Measurements from ENCODE around the gene ARMC6.
"Not testable (repeated sequence)": the region's sequence is repeated elsewhere in the genome, so short reads cannot be mapped to it uniquely, and the experiment has no call there.

The ARMC6 gene

DNA sequence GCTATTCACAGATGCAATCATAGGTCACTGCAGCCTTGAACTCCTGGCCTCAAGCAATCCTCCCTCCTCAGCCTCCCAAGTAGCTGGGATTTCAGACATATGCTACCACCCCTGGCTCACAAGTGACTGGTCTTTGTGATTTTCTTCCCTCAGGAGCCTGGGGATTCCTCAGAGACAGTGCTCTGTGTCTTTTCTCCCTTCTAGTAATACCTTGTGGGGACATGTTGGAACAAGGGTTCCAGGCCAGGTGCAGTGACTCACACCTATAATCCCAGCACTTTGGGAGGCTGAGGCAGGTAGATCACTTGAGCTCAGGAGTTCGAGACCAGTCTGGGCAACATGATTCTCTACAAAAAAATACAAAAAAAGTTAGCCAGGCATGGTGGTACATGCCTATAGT, 10.0 kb upstream of the ARMC6 start:
- DNase-seq = not testable (repeated sequence)

DNA sequence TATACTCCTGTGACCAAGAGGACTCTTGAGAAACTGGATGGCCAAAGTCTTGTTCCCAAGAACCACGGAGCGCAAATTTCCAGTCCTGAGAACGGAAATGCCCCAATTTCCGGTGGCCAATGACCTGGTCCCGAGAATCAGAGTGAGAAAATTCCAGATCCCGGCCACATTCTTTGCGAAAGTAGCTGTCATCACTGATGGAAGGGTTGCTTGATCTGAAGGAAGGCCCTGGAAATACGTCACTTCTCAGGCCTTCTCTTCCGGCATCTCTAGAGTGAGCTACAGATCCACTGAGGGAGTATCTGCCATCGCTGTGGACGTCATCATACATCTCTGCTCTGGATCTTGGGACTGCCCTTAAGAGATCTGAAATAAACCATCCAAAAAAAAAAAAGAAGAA, 7.5 kb upstream of the ARMC6 start:
- DNase-seq = no peak

DNA sequence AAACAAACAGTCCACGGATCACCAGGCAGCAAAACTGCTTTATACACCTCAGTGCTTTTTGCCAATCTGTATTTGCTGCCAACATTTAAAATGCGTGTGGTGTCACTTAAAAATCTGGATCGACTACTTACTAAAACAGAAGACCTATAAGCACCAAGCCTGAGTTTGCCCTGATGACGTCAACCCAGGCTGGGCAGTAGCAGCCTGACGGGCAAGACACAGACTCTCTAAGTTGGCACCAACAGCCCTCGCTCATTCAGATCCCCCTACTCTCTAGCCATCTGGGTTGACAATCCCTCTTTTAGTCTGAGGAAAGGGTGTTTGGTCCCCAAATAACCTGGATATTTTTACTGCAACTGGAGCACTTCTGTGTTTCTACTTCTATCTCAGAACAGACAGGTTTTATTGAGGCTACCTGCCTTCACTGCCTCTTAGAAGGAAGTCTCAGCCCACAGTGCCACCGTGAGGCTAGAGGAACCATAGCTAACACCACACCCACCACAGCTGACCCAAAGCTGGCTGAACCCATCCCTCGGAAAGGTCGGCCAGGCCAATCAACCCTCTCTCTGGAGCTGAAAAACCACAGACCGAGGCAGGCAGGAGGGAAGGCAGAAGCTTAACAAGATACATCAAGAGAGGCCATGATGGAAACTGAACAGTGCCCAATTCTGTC, 7.0 kb upstream of the ARMC6 start:
- DNase-seq = no peak

DNA sequence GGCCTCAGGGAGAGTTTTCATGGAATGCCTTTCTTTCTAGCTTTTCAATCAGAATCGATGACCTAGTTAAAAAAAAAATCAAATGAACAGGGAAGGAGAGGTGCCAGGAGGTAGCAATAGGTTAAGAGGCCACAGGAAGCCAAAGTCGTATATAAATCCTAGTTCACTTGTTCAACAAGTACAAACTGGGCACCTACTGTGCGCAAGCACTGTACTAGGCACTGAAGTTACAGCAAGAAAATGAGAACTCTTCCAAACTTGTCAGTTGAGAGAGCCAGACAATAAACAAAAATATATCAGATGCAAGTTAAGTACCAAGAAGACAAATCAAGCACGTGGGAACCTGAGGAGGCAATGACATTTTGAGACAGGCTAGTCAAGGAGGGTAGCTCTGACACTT, 6.2 kb upstream of the ARMC6 start:
- no peak for DNase-seq

DNA sequence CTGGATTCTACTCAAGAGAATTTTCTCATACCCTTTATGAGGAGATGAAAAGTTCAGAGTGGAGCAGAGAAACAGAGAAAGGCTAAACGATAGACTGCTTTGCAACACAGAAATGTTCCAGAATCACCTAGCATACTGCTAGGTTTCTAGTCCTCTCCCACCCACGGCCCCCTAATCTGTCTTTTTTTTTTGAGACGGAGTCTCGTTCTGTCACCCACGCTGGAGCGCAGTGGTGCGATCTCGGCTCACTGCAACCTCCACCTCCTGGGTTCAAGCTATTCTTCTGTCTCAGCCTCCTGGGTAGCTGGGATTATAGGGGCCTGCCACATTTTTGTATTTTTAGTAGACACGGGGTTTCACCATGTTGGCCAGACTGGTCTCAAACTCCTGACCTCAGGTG, 4.9 kb upstream of the ARMC6 start:
- DNase-seq = no peak

DNA sequence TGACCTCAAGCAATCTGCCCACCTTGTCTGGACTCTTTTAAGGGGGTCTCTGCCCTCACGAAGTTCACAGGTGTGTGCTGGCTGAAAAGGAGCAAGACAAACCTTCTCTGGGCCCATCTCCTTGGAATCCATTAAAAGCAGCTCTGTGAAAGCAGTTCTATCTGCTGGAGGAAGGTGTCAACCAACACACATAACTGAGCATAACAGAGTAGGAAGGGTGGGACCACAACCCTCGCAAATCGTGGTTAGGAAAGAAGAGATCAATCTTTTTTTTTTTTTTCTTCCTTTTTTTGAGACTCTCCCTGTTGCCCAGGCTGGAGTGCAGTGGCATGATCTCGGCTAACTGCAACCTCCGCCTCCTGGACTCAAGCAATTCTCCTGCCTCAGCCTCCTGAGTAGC, 1.5 kb upstream of the ARMC6 start:
- no peak for DNase-seq

DNA sequence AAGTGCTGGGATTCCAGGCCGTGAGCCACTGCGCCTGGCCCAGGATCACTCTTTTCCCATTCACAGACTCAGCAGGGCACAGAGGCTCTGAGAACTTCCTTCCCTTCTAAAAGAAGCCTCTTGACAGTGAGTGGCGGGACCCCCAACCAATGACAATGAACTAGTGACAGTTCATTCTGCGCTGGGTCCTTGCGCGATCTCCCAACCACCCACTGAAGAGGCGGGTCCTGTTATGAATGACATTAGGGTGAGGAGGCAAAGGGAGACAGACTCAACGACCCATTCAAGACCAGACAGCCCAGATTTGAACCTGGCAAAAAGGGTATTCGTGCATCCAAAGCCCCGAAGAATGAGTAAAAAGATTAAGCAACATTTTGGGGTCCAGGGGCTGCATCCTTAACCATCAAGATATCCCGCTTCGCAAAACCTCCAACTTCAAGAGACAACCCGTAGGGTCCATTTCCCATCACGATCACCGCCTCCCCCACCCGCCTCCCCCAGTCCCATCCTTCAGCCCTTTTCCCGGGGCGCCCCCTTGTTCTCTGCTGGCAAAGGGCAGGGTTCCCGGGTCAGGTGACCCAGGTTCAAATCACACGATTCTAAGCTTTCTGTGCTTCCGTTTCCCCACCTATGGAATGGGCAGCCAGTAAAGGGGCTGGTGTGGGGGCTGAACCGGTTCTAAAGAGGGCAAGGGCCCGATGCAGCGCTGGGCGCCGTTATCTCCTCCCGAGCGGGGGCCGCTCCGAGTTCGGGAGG, 805 bp upstream of the ARMC6 start:
- peak; percentile 92 for DNase-seq

DNA sequence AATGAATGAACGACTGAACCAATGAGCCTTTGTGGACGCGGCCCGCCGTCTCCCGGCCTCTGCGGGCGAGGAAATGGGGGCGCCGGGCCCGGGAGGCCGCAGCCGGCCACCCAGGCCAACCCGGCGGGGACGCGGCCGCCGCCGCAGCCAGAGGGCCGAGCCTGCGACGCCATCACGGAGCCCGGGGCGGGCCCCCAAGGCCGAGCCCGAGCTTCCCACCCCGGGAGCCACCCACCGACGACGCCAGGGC, 302 bp upstream of the ARMC6 start:
- DNase-seq = no peak

DNA sequence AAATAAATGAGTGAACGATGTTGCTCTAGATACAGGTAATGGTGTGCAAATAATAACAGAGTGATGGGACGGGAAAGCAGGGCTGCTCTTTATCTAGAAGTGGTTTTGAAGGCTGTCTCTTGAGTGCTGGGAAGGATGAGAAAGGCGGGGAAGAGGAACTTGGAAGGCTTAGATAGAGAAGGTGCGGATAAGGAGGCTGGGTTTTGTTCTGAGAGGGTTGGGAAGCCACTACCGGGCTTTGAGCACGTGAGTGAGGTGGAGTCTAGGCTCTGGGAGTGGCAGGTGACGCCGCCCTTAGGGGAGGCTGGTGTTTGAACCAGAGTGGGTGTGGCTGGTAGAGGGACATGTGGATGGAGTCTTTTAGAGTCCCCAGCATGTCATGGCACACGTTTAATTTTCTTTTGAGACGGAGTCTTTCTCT, 811 bp downstream of the ARMC6 start:
- DNase-seq = peak; percentile 88

DNA sequence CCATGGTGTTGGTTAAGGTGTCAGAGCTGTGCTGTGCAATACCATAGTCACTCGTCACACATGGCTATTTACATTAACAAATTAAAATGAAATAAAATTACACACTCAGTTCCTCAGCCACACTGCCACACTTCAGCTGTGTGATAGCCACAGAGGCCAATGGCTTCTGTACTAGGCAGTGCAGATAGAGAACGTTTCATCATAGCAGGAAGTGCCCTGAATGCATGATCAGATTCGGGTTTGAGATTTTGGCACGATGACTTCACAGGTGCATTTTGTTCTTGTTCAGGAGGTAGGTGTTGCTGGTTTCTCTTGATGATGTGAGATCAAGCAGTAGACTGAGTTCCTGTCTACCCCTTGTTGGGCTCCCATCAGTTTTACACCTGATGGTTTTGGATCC, 6.5 kb downstream of the ARMC6 start:
- no peak for DNase-seq

DNA sequence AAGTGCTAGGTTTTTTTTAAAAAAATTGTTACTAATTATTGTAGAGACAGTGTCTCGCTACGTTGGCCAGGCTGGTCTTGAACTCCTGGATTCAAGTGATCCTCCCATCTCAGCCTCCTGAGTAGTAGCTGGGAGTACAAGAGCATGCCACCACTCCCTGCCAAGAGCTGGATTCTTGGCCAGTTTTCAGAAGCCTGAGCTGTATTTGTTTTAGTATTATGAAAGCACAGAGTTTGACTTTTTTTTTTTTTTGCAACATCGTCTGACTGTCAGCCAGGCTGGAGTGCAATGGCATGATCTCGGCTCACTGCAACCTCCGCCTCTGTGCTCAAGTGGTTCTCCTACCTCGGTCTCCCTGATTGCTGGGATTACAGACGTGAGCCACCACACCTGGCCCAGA, 7.0 kb downstream of the ARMC6 start:
- DNase-seq = no peak

DNA sequence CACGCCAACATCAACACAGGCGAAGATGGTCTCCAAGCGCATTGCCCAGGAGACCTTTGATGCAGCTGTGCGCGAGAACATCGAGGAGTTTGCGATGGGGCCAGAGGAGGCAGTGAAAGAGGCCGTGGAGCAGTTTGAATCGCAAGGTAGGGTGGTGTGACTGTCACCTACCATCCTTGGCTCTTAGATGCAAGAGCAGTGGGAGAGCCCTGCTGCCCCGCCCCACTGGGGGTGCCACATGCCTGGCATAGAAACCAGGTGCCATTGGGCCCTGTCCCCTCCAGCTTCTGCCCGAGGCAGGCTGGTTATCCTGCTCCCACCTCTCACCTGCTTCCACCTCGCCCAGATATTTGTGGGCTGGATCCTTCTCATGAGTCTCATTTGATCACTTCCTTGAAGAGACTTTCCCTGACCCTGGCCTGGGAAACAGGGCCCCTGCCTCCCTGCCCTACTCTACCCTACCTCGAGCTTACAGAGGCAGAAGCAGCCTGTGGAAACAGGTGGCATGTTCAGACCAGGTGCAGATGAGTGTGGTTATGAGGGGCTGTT, 9.4 kb downstream of the ARMC6 start:
- no peak for DNase-seq

DNA sequence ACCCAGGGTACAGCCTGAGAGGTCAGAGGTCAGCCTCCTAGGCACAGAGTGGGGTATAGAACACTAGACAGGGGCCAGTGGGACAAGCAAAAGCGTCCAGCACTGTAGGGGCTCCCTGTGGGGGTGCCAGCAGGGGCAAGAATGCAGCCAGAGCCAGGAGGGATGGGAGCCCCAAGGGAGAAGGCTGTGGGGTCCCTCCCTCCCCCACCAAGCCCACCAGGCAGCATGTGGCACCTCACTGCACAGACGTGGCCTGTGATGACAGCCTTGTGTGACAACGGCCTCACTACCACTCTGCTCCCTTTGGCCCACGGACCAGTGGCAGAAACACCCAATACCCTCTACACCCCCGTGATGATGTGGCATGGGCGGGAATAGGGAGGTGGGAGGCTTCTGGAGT, 10.1 kb downstream of the ARMC6 start:
- DNase-seq = no peak

DNA sequence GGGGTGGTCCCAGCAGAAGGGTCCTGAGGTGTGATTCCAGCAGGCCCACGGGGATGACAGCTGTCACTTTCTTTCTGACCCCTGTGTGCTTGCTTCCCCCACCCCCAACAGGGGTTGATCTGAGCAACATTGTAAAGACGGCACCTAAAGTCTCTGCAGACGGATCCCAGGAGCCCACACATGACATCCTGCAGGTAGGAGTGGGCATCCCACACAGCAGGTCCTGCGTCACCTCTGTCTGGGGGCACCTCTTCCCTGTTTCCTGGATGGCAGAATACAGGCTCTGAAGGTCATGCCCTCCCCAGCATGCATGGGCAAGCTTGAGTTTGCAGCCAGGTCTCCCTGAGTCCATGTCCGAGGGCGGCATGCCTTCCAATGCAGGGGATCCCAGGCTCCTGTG, 10.5 kb downstream of the ARMC6 start:
- DNase-seq = no peak

DNA sequence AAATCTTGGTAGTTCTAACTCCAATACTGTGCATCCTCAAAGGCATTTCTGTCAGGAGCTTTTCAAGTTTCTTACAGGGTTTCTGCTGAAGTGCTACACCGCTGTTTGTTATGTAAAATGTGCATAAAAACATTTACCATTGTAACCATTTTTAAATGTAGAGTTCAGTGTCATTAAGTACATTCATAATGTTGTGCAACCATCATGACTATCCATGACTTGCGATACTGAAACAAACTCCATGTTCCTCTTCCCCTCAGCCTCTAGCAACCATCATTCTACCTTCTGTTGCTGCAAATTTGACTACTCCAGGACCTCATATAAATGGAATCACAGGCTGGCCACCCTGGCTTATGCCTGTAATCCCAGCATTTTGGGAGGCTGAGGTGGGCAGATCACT, 16.0 kb downstream of the ARMC6 start:
- no peak for DNase-seq

DNA sequence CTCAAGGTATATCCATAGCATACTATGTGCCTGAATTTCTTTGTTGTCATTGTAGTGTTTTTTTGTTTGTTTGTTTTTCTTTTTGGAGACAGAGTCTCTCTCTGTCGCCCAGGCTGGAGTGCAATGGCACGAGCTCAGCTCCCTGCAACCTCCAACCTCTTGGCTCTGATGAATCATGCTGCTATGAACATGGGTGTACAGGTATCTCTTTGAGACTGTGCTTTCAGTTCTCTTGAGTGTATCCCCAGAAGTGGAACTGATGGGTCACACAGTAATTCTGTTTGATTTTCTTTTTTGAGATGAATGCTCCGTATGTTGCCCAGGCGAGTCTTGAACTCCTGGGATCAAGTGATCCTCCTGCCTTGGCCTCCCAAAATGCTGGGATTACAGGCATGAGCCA, 16.7 kb downstream of the ARMC6 start:
- no peak for DNase-seq

DNA sequence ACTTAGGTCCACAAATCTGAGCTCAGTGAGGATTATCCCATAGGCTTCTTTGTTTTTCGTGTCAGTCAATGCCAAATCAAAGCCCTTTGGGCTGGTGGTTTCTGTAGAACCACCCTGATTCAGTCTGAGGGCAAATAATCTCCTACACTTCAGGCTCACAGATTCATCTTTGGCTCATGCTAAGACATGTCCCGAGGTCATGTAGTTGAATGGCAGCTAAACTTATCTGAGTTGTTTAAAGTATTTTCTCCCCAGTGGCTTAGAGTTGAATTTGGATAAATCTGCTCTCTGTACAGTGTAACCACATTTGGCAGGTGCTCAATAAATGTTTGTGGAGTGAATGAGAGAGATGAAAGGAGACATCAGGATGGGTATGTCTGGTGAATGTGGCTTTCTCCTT, 17.3 kb downstream of the ARMC6 start:
- no peak for DNase-seq

DNA sequence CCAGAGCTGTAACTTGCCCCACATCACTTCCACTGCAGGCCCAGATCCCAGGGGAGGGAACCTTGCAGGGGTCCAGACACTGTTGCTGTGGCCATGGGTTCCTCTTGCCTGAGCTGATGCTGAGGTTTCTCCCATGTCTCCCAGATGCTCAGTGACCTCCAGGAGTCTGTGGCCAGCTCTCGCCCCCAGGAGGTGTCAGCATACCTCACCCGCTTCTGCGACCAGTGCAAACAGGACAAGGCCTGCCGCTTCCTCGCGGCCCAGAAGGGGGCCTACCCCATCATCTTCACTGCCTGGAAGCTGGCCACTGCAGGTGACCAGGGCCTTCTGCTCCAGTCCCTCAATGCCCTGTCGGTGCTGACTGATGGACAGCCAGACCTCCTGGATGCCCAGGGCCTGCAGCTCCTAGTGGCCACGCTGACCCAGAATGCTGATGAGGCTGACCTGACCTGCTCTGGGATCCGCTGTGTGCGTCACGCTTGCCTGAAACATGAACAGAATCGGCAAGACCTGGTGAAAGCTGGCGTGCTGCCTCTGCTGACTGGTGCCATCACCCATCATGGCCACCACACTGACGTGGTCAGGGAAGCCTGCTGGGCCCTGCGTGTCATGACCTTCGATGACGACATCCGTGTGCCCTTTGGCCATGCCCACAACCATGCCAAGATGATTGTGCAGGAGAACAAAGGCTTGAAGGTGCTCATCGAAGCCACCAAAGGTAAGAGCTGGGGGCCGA, 18.2 kb downstream of the ARMC6 start:
- DNase-seq = no peak

DNA sequence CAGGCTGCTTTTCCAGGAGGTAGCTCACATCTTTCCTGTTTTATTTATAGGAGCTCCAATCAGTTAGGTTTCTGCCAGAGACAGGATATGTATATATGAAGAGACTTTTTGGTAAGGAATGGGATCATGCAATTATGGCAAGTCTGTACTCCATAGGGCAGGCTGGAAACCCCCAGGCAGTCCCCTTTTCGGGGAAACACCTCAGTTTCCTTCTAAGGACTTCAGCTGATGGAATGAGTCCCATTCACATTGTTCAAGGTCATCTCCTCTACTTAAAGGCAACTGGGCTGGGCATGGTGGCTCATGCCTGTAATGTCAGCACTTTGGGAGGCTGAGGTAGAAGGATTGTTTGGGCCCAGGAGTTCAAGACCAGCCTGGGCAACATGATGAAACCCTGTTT, 19.5 kb downstream of the ARMC6 start:
- DNase-seq = no peak

DNA sequence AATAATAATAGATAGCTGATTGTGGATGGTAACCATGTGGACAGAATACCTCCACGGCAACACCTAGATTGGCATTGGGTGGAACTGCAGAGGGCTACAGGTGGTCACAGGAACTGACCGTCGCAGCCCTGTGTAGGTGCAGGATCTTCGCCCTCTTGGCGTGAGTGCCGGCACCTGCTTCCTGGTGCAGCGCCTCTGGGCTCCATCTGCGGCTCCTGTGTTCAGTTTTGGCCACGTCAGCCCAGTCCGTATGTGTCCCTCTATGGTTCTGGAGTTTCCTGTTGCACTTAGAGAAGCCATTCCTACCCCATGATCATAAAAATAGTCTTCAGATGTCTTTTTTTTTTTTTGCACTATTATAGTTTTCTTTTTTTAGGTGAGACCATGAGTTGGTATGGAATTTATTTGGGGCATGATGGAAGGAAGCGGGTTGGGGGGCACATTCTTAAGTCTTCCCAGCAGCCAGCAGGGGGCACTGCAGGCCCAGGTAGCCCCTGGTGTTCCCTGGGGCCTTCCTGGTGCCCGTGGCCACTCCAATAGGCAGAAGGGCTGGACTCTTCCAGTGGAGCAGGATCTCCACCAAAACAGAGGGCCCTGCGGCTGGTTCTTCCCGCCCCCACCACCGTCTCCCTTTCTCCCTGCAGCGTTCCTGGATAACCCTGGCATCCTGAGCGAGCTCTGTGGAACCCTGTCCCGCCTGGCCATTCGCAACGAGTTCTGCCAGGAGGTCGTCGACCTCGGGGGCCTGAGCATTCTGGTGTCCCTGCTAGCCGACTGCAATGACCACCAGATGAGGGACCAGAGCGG, 20.3 kb downstream of the ARMC6 start:
- DNase-seq = peak; percentile 64

DNA sequence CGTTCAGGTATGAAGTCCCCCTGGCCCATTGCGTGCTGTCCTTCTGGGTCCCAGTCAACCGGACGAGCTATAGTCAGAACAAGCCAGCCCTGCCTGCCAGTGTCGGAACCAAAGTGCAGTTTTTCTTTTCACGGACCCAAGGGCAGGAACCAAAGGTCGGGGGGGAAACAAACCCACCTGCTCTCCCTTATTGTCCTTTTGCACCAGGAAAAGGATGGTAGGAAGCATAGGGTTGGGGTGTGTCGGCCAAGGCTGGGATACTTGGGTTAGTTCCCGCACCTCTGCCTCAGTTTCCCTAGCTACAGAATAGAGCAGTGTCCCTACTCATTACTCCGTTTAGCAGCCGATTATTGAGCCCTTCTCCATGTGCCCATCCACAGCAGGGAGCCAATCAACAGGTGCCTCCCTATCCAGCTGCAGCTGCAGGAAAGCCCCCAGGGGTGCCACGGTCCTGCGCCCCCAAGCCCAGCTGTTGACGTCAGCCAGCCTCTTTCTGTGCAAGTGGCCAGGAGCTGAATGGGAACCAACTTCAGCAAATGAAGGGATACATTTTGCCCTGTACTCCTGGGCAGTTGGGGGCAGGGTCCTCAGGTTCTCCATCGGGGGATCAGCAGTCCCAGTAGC, 21.0 kb downstream of the ARMC6 start:
- no peak for DNase-seq

DNA sequence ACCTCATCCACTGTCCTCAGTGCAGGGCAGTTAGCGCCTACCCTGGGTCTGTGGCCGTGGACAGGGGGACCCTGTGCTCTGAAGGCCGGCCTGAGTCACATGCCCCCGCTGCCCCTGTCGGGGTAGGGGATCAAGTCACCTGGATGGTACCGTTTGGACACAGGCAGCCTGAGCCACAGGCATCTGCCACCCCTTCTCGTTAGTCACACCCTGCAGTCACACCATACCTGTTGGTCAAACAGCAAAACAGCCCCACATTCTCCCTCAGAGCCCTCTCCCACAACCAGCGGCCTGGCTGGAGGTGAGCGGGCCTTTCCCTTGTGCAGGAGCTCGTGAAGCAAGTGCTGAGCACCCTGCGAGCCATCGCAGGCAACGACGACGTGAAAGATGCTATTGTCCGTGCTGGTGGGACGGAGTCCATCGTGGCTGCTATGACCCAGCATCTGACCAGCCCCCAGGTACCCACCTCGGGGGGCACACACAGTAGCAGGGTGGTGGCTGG, 21.6 kb downstream of the ARMC6 start:
- DNase-seq = no peak

DNA sequence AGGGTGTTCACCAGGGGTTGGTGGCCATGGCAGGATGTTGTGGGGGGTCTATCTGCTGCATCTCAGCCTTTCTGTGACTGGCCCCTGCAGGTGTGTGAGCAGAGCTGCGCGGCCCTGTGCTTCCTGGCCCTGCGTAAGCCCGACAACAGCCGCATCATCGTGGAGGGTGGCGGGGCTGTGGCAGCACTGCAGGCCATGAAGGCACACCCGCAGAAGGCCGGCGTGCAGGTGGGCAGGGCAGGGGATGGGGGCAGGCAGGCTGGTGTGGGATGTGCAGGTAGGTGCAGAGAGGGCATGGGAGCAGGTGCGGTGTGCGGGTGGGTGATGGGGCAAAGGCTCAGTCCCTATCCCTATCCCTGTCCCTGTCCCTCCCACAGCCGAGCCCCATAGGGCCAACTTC, 22.3 kb downstream of the ARMC6 start:
- no peak for DNase-seq
